Measurements from ENCODE around the gene NEDD4L.

DNA sequence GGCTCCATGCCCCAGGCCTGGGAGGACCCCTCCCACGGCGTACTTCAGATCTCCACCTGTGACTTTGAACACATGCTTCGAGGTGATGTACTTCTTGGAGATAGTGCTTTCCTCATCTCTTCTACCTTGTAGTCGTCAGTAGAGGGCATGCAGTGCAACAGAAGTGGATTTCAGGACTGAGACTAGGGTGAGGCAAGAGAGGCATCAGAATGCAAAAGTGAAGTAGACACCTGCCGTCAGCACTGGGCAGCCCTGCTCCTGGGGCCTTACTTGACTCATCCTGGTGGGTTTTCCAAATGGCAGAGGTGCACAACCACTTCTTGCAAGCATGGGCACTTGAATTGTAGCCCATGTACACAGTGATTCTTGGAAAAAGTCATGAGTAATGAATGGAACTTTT lies 258.8 kb downstream of the NEDD4L start:
- TF ChIP-seq, protein P1, sequence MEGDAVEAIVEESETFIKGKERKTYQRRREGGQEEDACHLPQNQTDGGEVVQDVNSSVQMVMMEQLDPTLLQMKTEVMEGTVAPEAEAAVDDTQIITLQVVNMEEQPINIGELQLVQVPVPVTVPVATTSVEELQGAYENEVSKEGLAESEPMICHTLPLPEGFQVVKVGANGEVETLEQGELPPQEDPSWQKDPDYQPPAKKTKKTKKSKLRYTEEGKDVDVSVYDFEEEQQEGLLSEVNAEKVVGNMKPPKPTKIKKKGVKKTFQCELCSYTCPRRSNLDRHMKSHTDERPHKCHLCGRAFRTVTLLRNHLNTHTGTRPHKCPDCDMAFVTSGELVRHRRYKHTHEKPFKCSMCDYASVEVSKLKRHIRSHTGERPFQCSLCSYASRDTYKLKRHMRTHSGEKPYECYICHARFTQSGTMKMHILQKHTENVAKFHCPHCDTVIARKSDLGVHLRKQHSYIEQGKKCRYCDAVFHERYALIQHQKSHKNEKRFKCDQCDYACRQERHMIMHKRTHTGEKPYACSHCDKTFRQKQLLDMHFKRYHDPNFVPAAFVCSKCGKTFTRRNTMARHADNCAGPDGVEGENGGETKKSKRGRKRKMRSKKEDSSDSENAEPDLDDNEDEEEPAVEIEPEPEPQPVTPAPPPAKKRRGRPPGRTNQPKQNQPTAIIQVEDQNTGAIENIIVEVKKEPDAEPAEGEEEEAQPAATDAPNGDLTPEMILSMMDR (IDR thresholded peaks at IDR 0.05) = no peak
- no peak for TF ChIP-seq POLR2AphosphoS5 (IDR thresholded peaks at IDR 0.05; ENCODE audit: low read depth, low read length)
- TF ChIP-seq, protein P2, sequence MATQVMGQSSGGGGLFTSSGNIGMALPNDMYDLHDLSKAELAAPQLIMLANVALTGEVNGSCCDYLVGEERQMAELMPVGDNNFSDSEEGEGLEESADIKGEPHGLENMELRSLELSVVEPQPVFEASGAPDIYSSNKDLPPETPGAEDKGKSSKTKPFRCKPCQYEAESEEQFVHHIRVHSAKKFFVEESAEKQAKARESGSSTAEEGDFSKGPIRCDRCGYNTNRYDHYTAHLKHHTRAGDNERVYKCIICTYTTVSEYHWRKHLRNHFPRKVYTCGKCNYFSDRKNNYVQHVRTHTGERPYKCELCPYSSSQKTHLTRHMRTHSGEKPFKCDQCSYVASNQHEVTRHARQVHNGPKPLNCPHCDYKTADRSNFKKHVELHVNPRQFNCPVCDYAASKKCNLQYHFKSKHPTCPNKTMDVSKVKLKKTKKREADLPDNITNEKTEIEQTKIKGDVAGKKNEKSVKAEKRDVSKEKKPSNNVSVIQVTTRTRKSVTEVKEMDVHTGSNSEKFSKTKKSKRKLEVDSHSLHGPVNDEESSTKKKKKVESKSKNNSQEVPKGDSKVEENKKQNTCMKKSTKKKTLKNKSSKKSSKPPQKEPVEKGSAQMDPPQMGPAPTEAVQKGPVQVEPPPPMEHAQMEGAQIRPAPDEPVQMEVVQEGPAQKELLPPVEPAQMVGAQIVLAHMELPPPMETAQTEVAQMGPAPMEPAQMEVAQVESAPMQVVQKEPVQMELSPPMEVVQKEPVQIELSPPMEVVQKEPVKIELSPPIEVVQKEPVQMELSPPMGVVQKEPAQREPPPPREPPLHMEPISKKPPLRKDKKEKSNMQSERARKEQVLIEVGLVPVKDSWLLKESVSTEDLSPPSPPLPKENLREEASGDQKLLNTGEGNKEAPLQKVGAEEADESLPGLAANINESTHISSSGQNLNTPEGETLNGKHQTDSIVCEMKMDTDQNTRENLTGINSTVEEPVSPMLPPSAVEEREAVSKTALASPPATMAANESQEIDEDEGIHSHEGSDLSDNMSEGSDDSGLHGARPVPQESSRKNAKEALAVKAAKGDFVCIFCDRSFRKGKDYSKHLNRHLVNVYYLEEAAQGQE (IDR thresholded peaks at IDR 0.05; ENCODE audit: insufficient read depth in 1 of 2, low read depth in 2 of 2, low read length in 1 of 2) = no peak
- no peak for TF ChIP-seq TCF7L2 (IDR thresholded peaks at IDR 0.05; ENCODE audit: low read depth, low read length)
